Fibroblast of the conjunctiva (primary cell): Measurements from ENCODE around the gene USP17L29.
"Not testable (repeated sequence)": the region's sequence is repeated elsewhere in the genome, so short reads cannot be mapped to it uniquely, and the experiment has no call there.

Experiments
- DNase-seq: peaks from one replicate; pipeline ENCODE4 v3.0.0-alpha.2; 2010; ENCODE audit warnings: low read depth

The USP17L29 gene, protein sequence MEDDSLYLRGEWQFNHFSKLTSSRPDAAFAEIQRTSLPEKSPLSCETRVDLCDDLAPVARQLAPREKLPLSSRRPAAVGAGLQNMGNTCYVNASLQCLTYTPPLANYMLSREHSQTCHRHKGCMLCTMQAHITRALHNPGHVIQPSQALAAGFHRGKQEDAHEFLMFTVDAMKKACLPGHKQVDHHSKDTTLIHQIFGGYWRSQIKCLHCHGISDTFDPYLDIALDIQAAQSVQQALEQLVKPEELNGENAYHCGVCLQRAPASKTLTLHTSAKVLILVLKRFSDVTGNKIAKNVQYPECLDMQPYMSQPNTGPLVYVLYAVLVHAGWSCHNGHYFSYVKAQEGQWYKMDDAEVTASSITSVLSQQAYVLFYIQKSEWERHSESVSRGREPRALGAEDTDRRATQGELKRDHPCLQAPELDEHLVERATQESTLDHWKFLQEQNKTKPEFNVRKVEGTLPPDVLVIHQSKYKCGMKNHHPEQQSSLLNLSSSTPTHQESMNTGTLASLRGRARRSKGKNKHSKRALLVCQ

DNA sequence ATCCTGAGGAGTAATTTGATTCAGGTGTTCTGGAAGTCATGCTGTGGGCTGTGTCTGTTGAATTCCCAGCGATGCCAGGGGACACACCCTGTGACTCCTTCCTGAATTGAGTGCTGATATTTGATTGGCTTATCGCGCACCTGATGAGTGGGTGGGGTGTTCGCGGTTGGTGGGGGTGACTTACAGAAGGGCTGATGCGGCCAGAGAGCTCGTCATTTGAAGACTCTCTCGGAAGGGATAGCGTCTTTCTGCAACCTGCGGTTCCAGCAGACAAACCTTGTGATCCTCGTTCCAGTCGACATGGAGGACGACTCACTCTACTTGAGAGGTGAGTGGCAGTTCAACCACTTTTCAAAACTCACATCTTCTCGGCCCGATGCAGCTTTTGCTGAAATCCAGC is at the start of gene USP17L29:
TSS of gene USP17L29 (plus strand) at position 301 of the 400 bp plus-strand sequence. CDS start at position 301, 0 bp downstream.
- not testable (repeated sequence) for DNase-seq

DNA sequence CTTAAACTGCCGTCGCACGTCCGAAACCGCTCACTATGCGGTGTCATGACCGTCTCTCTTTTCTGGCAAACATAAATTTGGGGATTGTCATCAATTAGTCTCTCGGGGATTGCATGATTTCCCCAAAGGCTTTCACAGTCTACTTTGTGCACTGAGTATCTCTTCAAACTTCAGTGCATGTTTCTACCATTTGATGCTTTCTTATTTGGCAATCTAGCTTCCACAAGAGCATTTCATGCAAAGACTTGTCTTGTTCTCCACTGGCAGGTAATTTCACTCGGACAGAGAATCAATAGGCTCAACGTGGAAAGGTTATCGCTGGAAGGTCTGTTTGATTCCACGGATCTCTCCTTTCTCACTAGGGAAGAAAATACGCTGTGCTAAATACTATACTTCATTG is 29.2 kb upstream of the USP17L29 start:
- DNase-seq: not testable (repeated sequence)

DNA sequence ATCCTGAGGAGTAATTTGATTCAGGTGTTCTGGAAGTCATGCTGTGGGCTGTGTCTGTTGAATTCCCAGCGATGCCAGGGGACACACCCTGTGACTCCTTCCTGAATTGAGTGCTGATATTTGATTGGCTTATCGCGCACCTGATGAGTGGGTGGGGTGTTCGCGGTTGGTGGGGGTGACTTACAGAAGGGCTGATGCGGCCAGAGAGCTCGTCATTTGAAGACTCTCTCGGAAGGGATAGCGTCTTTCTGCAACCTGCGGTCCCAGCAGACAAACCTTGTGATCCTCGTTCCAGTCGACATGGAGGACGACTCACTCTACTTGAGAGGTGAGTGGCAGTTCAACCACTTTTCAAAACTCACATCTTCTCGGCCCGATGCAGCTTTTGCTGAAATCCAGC is 28.6 kb upstream of the USP17L29 start, which contains the start of gene USP17L24:
TSS of gene USP17L24 (plus strand) at position 301 of the 400 bp plus-strand sequence. CDS start at position 301, 0 bp downstream.
- DNase-seq: not testable (repeated sequence)

DNA sequence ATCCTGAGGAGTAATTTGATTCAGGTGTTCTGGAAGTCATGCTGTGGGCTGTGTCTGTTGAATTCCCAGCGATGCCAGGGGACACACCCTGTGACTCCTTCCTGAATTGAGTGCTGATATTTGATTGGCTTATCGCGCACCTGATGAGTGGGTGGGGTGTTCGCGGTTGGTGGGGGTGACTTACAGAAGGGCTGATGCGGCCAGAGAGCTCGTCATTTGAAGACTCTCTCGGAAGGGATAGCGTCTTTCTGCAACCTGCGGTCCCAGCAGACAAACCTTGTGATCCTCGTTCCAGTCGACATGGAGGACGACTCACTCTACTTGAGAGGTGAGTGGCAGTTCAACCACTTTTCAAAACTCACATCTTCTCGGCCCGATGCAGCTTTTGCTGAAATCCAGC is 23.8 kb upstream of the USP17L29 start, which contains the start of gene USP17L25:
TSS of gene USP17L25 (plus strand) at position 301 of the 400 bp plus-strand sequence. CDS start at position 301, 0 bp downstream.
- DNase-seq: not testable (repeated sequence)

DNA sequence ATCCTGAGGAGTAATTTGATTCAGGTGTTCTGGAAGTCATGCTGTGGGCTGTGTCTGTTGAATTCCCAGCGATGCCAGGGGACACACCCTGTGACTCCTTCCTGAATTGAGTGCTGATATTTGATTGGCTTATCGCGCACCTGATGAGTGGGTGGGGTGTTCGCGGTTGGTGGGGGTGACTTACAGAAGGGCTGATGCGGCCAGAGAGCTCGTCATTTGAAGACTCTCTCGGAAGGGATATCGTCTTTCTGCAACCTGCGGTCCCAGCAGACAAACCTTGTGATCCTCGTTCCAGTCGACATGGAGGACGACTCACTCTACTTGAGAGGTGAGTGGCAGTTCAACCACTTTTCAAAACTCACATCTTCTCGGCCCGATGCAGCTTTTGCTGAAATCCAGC is 19.1 kb upstream of the USP17L29 start, which contains the start of gene USP17L26:
TSS of gene USP17L26 (plus strand) at position 301 of the 400 bp plus-strand sequence. CDS start at position 301, 0 bp downstream.
- DNase-seq: not testable (repeated sequence)

DNA sequence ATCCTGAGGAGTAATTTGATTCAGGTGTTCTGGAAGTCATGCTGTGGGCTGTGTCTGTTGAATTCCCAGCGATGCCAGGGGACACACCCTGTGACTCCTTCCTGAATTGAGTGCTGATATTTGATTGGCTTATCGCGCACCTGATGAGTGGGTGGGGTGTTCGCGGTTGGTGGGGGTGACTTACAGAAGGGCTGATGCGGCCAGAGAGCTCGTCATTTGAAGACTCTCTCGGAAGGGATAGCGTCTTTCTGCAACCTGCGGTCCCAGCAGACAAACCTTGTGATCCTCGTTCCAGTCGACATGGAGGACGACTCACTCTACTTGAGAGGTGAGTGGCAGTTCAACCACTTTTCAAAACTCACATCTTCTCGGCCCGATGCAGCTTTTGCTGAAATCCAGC is 14.3 kb upstream of the USP17L29 start, which contains the start of gene USP17L5:
TSS of gene USP17L5 (plus strand) at position 301 of the 400 bp plus-strand sequence. CDS start at position 301, 0 bp downstream.
- not testable (repeated sequence) for DNase-seq

DNA sequence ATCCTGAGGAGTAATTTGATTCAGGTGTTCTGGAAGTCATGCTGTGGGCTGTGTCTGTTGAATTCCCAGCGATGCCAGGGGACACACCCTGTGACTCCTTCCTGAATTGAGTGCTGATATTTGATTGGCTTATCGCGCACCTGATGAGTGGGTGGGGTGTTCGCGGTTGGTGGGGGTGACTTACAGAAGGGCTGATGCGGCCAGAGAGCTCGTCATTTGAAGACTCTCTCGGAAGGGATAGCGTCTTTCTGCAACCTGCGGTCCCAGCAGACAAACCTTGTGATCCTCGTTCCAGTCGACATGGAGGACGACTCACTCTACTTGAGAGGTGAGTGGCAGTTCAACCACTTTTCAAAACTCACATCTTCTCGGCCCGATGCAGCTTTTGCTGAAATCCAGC is 9.6 kb upstream of the USP17L29 start, which contains the start of gene USP17L27:
TSS of gene USP17L27 (plus strand) at position 301 of the 400 bp plus-strand sequence. CDS start at position 301, 0 bp downstream.
- DNase-seq: not testable (repeated sequence)

DNA sequence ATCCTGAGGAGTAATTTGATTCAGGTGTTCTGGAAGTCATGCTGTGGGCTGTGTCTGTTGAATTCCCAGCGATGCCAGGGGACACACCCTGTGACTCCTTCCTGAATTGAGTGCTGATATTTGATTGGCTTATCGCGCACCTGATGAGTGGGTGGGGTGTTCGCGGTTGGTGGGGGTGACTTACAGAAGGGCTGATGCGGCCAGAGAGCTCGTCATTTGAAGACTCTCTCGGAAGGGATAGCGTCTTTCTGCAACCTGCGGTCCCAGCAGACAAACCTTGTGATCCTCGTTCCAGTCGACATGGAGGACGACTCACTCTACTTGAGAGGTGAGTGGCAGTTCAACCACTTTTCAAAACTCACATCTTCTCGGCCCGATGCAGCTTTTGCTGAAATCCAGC is 4.8 kb upstream of the USP17L29 start, which contains the start of gene USP17L28:
TSS of gene USP17L28 (plus strand) at position 301 of the 400 bp plus-strand sequence. CDS start at position 301, 0 bp downstream.
- DNase-seq: not testable (repeated sequence)

DNA sequence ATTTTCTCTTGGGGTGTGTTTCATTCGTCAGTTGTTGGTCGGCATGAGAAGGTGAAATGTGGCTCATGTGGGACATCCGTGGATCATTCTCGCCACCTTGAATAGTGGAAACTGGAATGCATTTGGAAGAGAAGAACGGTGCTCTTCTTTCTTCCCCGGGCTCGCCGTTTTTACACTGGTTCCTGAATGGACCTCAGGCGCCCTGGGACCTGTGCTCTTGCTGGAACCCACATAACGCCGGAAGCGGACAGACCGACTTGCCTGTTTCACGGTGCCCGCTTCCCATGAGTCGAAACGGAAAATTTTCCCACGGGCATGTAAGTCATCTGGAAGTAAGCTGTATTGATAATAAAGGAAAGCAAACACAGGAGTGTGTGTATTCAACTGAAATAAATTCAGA is 2.6 kb upstream of the USP17L29 start:
- not testable (repeated sequence) for DNase-seq

DNA sequence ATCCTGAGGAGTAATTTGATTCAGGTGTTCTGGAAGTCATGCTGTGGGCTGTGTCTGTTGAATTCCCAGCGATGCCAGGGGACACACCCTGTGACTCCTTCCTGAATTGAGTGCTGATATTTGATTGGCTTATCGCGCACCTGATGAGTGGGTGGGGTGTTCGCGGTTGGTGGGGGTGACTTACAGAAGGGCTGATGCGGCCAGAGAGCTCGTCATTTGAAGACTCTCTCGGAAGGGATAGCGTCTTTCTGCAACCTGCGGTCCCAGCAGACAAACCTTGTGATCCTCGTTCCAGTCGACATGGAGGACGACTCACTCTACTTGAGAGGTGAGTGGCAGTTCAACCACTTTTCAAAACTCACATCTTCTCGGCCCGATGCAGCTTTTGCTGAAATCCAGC is 9.4 kb downstream of the USP17L29 start, which contains the start of gene USP17L30:
TSS of gene USP17L30 (plus strand) at position 301 of the 400 bp plus-strand sequence. CDS start at position 301, 0 bp downstream.
- DNase-seq: not testable (repeated sequence)

DNA sequence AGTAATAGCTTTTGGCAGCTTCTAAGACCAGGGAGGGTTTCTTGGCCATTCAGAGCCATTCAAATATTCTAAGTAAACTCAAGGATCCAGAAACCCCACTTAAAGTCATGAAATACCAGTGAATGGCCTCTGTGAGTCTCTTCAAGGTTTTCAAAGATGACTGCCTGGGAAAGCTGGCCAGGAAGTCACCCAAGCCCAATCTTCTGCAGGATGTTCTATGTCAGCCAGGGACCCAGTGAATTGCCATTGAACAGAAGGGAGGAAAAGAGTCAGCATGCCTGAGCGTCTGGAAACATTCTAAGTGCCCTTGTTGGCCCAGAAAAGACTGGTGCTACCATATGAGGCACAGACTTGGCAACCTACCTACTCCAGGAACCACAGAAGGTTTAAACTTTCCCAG is 26.4 kb downstream of the USP17L29 start:
- DNase-seq: not testable (repeated sequence)

DNA sequence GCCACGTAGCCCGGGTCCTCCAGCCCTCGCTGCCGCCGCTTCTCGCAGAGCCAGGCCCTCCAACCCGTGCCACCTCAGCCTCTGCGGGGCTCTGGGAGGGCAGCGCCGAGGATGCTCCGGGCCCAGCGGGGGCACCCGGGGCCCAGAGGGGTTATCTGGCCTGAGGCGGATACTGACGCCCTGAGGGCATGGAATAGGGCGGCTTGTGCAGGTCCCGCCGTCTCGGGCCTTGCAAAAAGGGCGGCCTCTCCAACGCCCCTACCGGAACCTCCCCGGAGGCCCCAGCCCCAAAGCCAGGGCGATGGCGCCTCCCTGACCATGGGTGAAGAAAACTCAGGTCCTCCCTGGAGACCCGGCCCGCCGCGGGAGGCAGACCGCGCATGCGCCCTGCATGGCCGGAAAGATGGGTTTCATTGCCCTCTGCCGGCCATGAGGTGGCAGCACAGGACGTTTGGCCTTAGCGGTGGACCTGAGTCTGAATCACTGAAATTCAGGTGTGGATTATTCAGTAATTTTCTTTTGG is 27.6 kb downstream of the USP17L29 start:
- DNase-seq: not testable (repeated sequence)

DNA sequence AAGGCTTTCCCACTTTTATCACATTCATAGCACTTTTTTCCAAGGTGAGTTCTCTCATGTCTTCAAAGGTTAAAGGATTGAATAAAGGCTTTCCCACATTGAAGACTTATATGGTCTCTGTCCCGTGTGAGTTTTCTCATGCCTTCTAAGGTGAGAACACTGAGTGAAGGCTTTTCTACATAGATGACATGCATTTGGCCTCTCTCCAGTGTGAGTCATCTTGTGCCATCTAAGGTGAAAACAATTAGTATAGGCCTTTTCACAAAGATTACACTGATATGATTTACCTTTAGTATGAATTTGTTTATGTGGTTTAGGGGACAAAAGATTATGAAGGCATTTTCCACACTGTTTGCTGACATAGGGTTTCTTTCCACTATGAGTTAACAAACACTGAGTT is 30.7 kb downstream of the USP17L29 start:
- DNase-seq: no peak

DNA sequence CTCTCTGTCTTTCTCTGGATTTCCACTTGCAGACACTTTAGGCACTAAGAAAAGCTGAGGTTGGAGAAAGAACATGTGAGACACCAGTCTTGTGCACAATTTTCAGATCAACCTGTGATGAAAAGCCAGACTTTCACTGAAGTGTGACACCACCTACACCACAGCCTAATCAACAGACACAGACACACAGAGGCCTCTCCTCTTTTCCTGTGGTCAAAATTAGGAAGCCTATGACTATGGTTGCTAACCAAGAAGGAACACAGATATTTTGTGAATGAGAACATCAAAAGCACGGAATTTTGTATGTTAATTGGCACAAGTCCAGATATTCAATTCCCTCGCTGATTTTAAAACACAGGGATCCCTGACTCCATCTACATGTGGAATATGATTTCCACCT is 35.6 kb downstream of the USP17L29 start:
- not testable (repeated sequence) for DNase-seq
